Colonic mucosa (tissue), 4 donors: ENCODE data around the gene IMMP2L. TPM values are rescaled to one million over a fixed set of nuclear protein-coding genes. Genes with fewer than 3 reads are reported as not detected.

Experiments used
- DNase-seq: peaks from one replicate; pipeline ENCODE4 v3.0.0-alpha.2; 2020
- H3K27ac ChIP-seq: fragments of 200-600 bp; one replicate; pipeline ENCODE4 v1.8.0; 2021
- H3K27me3 ChIP-seq: fragments of 200-600 bp; one replicate; pipeline ENCODE4 v1.8.0; 2021
- H3K36me3 ChIP-seq: fragments of 200-600 bp; one replicate; pipeline ENCODE4 v1.8.0; 2021
- H3K4me1 ChIP-seq: fragments of 200-600 bp; one replicate; pipeline ENCODE4 v1.8.0; 2021; ENCODE audit warnings: mild to moderate bottlenecking
- H3K4me3 ChIP-seq: fragments of 200-600 bp; one replicate; pipeline ENCODE4 v1.8.0; 2021
- H3K9ac ChIP-seq, 2 donors: one replicate each; pipeline ENCODE4 v1.7.0; 2013; ENCODE audit warnings: control low read depth in 2 of 2, low read depth in 2 of 2, low read length in 2 of 2
- H3K9me3 ChIP-seq: fragments of 200-600 bp; one replicate; pipeline ENCODE4 v1.8.0; 2021
- CTCF ChIP-seq: fragments of 200-600 bp; IDR thresholded peaks from one replicate; pipeline ENCODE4 v1.8.0; 2022; ENCODE audit warnings: antibody characterized with exemption, mild to moderate bottlenecking
- intact Hi-C: fragments of 100-400 bp; cut with DNase I; formaldehyde crosslinking; loops from one replicate; pipeline ENCODE4 v1.14.1; 2022
- total RNA-seq, 2 donors: library from RNA; stranded (reverse); fragmentation: NEBNext Ultra II Directional in 1 of 2; extraction: Animal tissue kit (Norgen Biotek cat#: 25700) in 1 of 2; gene quantifications; one replicate each; pipeline ENCODE4 v1.2.1, GENCODE V29; 2021
- donor health status: healthy.
- donor health status: DM: no; HTN: no; CAD: no.
- donor health status: DM: no; HTN: no; CAD: no.

Gene IMMP2L
- total RNA-seq, 2 donors from 2014 or later, result 13.4 to 15.4 TPM

- no peak overlapping the region for H3K27ac ChIP-seq
- H3K36me3 ChIP-seq, result no peaks in the 10 kb centered on the region
- H3K9ac ChIP-seq, result no peak overlapping the region
- no peaks in the 10 kb centered on the region for H3K4me1 ChIP-seq
- H3K27me3 ChIP-seq, result no peaks in the 10 kb centered on the region
- H3K4me3 ChIP-seq, result no peak overlapping the region
- intact Hi-C loops, result no loop called here
- no peak for TF ChIP-seq CTCF
- no peak for DNase-seq
- no peaks in the 10 kb centered on the region for H3K9me3 ChIP-seq
These were observed 178.0 kb downstream of the IMMP2L start for GRCh38 chr7:111384065-111384891.

GRCh38 chr7:111383133-111383532 is 179.2 kb downstream of the IMMP2L start:
- Histone ChIP-seq H3K9me3 (no peaks in the 10 kb centered on the region), H3K27ac (no peak overlapping the region), H3K36me3 (no peaks in the 10 kb centered on the region), H3K9ac (no peak overlapping the region), H3K4me3 (no peak overlapping the region), H3K27me3 (no peaks in the 10 kb centered on the region), H3K4me1 (no peaks in the 10 kb centered on the region)
- no peak for DNase-seq
- intact Hi-C loops, result no loop called here
- no peak for TF ChIP-seq CTCF

GRCh38 chr7:111381590-111381989 is 180.7 kb downstream of the IMMP2L start:
- no peak overlapping the region for H3K27ac ChIP-seq
- H3K27me3 ChIP-seq, result no peaks in the 10 kb centered on the region
- no peak overlapping the region for H3K4me3 ChIP-seq
- H3K36me3 ChIP-seq, result no peaks in the 10 kb centered on the region
- no peaks in the 10 kb centered on the region for H3K9me3 ChIP-seq
- DNase-seq, result no peak
- intact Hi-C loops, result no loop called here
- TF ChIP-seq CTCF, result no peak
- no peaks in the 10 kb centered on the region for H3K4me1 ChIP-seq
- H3K9ac ChIP-seq, result no peak overlapping the region

- no peak for DNase-seq
- no peaks in the 10 kb centered on the region for H3K36me3 ChIP-seq
- H3K4me3 ChIP-seq, result no peak overlapping the region
- H3K27me3 ChIP-seq, result no peaks in the 10 kb centered on the region
- H3K9me3 ChIP-seq, result no peaks in the 10 kb centered on the region
- H3K27ac ChIP-seq, result no peak overlapping the region
- TF ChIP-seq CTCF, result no peak
- no peak overlapping the region for H3K9ac ChIP-seq
- no peaks in the 10 kb centered on the region for H3K4me1 ChIP-seq
- intact Hi-C loops, result no loop called here
These were observed 181.3 kb downstream of the IMMP2L start for GRCh38 chr7:111380945-111381344.

GRCh38 chr7:111374027-111374426 is 188.3 kb downstream of the IMMP2L start:
- no peak overlapping the region for H3K27ac ChIP-seq
- no peaks in the 10 kb centered on the region for H3K9me3 ChIP-seq
- no peaks in the 10 kb centered on the region for H3K36me3 ChIP-seq
- no peak for DNase-seq
- intact Hi-C loops, result no loop called here
- no peaks in the 10 kb centered on the region for H3K4me1 ChIP-seq
- H3K27me3 ChIP-seq, result no peaks in the 10 kb centered on the region
- no peak overlapping the region for H3K9ac ChIP-seq
- no peak overlapping the region for H3K4me3 ChIP-seq
- no peak for TF ChIP-seq CTCF
